ENCODE data around the gene CAPZB.
A peak's percentile ranks its signal among the peaks of the same experiment; 100 is the strongest.

Gene CAPZB

DNA sequence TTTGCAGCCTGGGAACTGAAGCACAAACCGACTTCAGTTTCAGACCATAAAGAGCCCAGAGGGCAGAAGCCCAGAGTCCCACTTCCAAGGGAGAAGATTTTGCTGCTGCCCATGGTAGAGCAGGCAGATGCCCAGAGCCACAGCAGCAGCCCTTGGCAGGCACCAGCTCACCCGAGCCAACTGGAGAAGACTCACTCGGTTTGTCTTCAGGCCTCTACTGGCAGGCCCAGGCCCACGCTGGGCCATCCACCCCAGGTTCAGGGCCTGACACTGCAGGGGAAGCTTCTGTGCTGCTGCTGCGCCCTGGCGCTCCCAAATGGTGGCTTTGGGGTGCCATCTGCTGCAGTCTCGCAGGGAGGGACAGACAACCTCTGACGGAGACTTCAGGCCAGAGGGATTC, 139.9 kb downstream of the CAPZB start:
- no peak for DNase-seq (ENCODE audit: low read depth)

GRCh38 chr1:19344831-19345230, 140.5 kb downstream of the CAPZB start:
- no peak for DNase-seq (ENCODE audit: low read depth)

DNA sequence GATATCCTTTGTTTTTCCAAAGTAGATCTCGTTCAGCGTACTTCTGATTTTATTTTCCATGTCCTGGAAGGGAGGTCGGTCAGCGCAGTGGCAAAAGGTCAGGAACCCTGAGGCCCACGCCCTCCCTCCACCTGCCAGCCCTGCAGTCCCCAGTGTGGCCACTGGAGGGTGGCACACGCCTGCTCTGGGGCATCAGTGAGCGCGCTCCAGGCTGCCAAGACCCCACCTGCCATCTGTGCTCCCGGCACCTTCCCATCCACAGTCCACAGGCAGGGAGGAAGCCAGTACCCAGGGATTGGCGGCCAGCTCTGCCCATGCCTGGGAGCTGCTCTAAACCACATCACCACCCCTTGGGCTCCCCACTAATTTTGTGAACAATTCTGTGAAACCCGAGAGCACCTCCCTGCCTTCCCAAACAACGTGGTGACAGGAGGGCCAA, 140.9 kb downstream of the CAPZB start:
- DNase-seq (ENCODE audit: low read depth), result no peak

DNA sequence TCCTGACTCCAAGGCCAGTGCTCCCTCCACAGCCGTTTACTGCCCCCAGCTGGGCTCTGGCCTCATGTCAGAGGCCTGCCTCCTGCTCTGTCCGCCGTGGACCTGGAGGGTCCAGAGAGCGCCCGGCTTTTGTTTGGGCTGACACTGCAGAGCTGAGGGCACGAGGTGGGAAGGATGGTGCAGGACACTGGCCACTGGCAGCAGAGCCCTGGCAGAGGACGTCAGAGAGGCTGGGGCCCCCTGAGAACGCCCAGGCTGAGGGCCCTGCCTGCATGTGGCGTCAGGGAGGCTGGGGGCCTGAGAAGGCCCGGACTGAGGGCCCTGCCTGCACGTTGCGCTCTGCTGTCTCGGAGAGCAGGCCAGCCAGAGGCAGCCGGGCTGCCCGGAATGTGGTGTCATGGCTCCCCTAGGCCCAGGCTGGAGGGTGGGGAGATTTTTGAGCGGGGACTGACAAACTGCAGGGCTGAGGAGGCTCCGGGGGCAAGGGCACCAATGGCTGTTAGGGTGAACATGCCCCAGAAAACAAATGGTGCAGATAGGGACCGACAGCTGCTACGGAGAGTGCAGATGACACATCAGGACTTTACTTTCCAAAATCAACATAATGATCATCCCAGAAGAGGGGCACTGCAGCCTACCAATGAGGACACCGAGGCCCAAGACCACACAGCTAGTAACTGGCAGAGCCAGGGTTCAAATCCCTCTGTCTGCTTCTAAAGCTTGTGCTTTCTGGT, 141.6 kb downstream of the CAPZB start:
- DNase-seq (ENCODE audit: low read depth), result no peak

- DNase-seq (ENCODE audit: low read depth), result no peak
These were observed 142.3 kb downstream of the CAPZB start for GRCh38 chr1:19342894-19343616.

DNA sequence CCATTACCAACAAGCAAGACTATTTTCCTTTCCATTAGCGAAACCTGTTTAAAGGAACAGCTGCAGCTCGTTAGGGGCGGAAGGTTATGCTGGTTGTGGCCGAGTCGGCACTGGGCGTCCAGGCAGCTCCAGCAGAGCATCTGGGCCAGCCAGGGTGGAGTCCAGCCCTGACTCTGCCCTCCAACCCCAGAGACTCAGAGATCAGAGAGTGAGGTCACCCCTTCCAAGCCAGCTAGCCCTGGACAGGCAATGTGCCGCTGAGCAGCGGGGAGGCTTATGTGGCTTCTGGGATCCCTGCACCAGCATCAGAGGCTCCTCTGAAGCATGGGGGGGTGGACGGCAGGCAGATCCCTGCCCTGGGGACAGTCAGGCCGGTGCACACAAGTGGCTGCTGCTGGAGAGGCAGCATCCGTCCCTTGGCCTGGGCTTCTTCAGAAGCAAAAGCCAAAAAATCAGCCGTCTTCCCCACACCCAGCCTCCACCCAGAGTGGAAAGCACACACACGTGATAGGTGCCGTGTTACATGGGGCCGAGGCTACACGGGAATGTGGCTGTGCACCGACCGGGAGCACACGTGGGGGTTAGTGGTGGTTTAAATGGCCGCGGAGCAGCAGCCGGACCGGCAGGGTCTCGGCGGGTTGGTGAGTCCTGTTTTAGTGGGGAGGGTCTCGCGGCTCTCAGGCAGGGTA, 143.1 kb downstream of the CAPZB start:
- DNase-seq (ENCODE audit: low read depth), result peak; percentile 31

GRCh38 chr1:19341201-19342061, 143.9 kb downstream of the CAPZB start:
- DNase-seq (ENCODE audit: low read depth), result peak; percentile 24

- DNase-seq (ENCODE audit: low read depth), result no peak
These were observed 144.9 kb downstream of the CAPZB start for GRCh38 chr1:19340387-19340937.

- DNase-seq (ENCODE audit: low read depth), result no peak
These were observed 146.0 kb downstream of the CAPZB start for GRCh38 chr1:19339214-19339861.

- no peak for DNase-seq (ENCODE audit: low read depth)
These were observed 147.0 kb downstream of the CAPZB start for GRCh38 chr1:19338323-19338762.

DNA sequence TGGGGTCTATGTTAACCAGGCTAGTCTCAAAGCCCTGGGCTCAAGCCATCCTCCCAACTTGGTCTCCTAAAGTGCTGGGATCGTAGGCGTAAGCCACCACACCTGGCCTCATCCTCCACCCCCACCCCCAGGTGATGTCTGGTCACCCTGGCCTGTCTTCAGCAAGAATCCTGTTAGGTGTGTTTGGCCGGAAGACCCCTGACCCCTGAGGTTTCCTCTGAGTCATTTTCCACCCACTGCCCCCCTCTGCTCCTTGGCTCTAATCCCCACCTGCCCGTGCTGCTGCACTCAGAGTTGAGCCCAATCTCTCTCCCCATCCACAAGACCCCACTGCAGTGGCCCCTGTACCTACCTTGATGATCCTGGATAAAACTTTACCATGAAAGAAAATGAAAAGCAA, 148.1 kb downstream of the CAPZB start:
- no peak for DNase-seq (ENCODE audit: low read depth)

DNA sequence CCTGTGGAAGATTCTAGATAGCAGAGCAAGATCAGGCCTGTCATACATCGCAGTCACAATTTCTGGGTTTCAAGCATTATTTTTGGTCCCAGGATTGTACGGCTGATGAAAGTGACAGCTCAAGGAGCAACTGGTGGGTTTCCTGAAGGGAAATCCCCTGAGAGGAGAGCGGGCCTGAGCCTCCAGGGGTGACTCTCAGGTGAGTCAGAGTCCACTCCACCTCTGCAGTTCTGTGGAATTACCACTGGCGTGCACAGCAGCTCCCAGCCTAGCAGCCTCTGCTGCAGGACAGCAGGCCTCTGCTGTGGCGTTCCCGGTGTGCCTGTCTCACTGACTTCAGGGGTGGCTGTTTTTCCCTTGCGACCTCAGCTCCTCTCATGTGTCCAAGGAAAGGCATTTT, 148.8 kb downstream of the CAPZB start:
- DNase-seq (ENCODE audit: low read depth), result no peak

DNA sequence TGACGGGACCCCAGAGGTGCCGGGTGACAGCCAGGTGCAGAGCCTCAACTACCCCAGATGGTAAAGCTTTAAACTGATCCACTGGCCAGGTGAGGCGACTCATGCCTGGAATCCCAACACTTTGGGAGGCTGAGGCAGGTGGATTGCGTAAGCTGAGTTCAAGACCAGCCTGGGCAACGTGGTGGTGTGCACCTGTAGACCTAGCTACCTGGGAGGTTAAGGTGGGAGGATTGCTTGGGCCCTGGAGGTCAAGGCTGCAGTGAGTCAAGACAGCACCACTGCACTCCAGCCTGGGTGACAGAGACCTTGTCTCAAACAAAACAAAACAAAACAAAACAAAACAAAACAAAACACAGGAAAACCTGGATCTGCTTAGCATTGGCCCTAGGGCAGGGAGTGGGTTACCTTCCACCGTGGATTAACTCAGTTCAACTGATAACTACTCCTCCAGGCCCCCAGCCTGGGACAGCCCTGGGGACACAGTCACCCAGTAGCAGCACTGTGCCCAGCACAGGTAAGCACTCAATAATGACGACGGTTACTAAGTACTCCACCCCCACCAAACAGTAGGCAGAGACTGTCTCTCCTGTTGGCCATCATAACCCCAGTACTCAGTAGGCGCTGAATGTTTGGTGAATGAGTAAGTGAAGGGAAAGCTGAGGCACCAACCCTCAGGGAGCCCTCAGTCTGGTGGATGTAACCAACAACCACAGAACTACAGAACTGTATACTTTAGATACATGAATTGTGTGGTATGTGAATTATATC, 151.6 kb downstream of the CAPZB start:
- no peak for DNase-seq (ENCODE audit: low read depth)

DNA sequence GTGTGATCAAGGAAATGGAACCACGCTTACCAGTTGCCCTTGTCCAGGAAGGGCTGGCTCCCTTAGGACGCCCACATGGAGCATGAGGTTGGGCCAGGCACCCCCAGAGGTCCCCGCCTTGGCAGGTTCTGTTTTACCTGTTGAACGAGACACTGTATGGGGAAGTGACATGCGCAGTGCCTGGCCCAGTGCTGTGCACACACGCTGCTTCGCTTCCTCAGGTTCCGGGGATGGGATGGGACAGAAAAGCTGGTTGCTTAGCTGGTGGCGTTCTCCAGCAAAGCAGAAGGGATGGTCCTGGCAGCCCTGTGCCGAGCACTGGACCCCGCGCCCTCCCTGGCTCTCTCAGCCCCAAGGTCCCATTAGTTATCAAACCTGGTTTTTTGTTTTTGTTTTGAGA, 152.5 kb downstream of the CAPZB start:
- DNase-seq (ENCODE audit: low read depth), result no peak

DNA sequence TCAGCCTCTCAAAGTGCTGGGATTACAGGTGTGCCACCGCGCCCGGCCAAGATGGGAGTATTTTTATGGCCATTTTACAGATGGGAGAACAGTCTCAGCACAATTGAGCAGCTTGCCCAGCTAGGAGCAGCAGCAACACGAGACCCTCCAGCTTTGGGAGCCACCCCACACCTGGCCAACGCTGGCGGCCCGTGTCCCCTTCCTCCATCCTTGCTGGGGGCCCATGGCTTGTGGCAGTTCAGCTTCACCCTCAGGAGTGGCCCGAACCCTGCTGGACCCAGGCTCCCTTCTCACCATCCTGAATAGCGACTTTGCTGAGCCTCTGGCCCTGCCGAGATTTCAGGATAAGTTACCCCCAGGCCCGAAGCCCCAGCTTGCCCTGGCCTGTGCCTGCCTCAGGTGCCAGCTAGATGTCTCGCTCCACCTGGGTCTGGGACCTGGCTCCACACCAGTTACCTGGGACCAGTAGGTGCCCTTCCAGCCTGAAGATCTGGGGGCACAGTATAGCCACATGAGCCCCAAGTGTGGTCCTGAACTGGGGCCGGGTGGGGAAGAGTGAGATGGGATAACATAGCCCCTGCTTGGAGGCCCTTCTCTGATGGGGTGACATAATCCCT, 154.0 kb downstream of the CAPZB start:
- DNase-seq (ENCODE audit: low read depth), result no peak

DNA sequence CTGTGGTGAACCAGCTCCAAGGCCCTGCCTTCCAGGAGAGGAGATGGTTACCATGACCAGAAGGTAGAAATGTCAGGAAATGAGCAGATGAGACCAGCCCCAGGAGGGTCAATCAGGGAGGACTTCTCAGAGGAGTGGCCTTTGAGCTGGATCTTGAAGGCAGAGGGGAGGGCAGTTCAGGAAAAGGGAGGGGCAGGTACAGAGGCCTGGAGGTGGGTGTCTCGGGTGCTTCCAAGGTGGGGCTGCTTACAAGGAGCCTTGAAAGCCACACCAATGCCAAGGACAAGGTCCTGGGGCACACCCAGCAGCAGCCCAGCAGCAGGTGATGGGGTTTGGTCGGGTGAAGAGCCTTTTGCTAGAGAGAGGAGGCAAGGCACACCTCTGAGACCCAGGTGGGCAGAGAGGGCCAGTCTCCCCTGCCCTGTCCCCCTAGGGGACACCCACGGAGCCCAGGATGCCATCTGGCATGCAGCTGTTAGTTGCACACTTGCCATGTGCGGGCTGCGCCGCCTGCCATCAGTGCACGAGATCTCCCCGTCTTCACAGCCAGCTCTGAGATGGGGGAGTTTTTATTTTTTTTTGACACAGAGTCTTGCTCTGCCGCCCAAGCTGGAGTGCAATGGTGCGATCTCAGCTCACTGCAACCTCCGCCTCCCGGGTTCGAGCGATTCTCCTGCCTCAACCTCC, 154.7 kb downstream of the CAPZB start:
- no peak for DNase-seq (ENCODE audit: low read depth)

- no peak for DNase-seq (ENCODE audit: low read depth)
These were observed 155.7 kb downstream of the CAPZB start for GRCh38 chr1:19329611-19330010.

GRCh38 chr1:19329188-19329587, 156.2 kb downstream of the CAPZB start:
- DNase-seq (ENCODE audit: low read depth), result no peak

DNA sequence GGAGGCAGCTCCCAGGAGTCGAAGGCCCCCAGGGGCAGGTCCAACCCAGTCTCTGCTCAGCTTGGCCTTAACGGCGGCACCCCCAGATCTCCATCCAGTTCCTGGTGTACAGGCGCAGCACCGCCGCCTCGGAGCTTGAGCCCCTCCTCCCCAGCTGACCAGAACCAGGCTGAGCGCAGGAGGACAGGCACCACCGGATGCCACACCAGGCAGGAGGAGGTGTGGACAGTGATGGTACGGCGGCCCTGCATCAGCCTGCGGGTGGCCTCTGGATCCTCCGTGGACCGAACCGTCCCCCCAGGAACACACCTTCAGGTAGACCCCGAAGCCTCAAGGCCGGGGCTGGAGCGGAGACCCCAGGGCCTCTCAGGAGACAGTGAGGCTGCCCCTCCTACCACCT, 156.9 kb downstream of the CAPZB start:
- no peak for DNase-seq (ENCODE audit: low read depth)

Data from GM04503 (cell line).